ENCODE results near the gene SLC39A2. TPM values are rescaled to one million over a fixed set of nuclear protein-coding genes. Genes with fewer than 3 reads are reported as not detected.

SLC39A2 gene
- total RNA-seq, 4 donors from 2014 or later, result not detected

GRCh38 chr14:21043974-21044618 lies 45.0 kb downstream of the SLC39A2 start:
- WGBS, 2 donors, result 65 to 66% methylated on average over 6 of the region's 6 CpGs
- TF ChIP-seq POLR2A (IDR thresholded peaks at IDR 0.05) (no peak), EP300 (IDR thresholded peaks at IDR 0.05) (no peak), CTCF (IDR thresholded peaks at IDR 0.05) (no peak)
- no peak for DNase-seq (ENCODE audit: low spot score in 2 of 2)
- no peaks in the 10 kb centered on the region for H3K27me3 ChIP-seq
- H3K4me1 ChIP-seq, result peaks cover 0 to 31% (median 14%) of the 10 kb centered on the region in 4 donors
- no peak overlapping the region for H3K4me3 ChIP-seq
- H3K27ac ChIP-seq, result no peak overlapping the region
- H3K36me3 ChIP-seq, result no peaks in the 10 kb centered on the region
- H3K9me3 ChIP-seq, result no peaks in the 10 kb centered on the region

- H3K4me3 ChIP-seq, result no peak overlapping the region
- DNase-seq (ENCODE audit: low spot score in 2 of 2), result no peak
- H3K9me3 ChIP-seq, result no peaks in the 10 kb centered on the region
- no peaks in the 10 kb centered on the region for H3K27me3 ChIP-seq
- no peak overlapping the region for H3K27ac ChIP-seq
- WGBS, 2 donors, result 76 to 81% methylated on average over 2 of the region's 2 CpGs
- H3K36me3 ChIP-seq, result no peaks in the 10 kb centered on the region
- TF ChIP-seq POLR2A (IDR thresholded peaks at IDR 0.05), result no peak
- TF ChIP-seq CTCF (IDR thresholded peaks at IDR 0.05), result no peak
- no peak for TF ChIP-seq EP300 (IDR thresholded peaks at IDR 0.05)
- peaks cover 0 to 18% (median 6%) of the 10 kb centered on the region in 4 donors for H3K4me1 ChIP-seq
Measured at GRCh38 chr14:21047378-21047781, 48.3 kb downstream of the SLC39A2 start.

GRCh38 chr14:21048638-21049037 lies 49.5 kb downstream of the SLC39A2 start:
- H3K4me1 ChIP-seq, result peaks cover 0 to 7% (median 3%) of the 10 kb centered on the region in 4 donors
- TF ChIP-seq CTCF (IDR thresholded peaks at IDR 0.05), result no peak
- no peak for TF ChIP-seq POLR2A (IDR thresholded peaks at IDR 0.05)
- TF ChIP-seq EP300 (IDR thresholded peaks at IDR 0.05), result no peak
- H3K4me3 ChIP-seq, result no peak overlapping the region
- 69 to 73% methylated on average over 2 of the region's 2 CpGs for whole genome bisulfite sequencing, 2 donors
- H3K9me3 ChIP-seq, result no peaks in the 10 kb centered on the region
- no peak overlapping the region for H3K27ac ChIP-seq
- no peak for DNase-seq (ENCODE audit: low spot score in 2 of 2)
- H3K27me3 ChIP-seq, result no peaks in the 10 kb centered on the region
- no peaks in the 10 kb centered on the region for H3K36me3 ChIP-seq

GRCh38 chr14:21049271-21049673 lies 50.2 kb downstream of the SLC39A2 start:
- no peak for DNase-seq (ENCODE audit: low spot score in 2 of 2)
- Histone ChIP-seq H3K4me1 (peaks cover 0 to 1% (median under 1%) of the 10 kb centered on the region in 4 donors), H3K4me3 (no peak overlapping the region), H3K9me3 (no peaks in the 10 kb centered on the region), H3K27ac (peak overlapping the region in 1 of 4 donors; percentile 11), H3K36me3 (no peaks in the 10 kb centered on the region), H3K27me3 (no peaks in the 10 kb centered on the region)
- no peak for TF ChIP-seq POLR2A (IDR thresholded peaks at IDR 0.05)
- no peak for TF ChIP-seq EP300 (IDR thresholded peaks at IDR 0.05)
- no peak for TF ChIP-seq CTCF (IDR thresholded peaks at IDR 0.05)
- 62 to 77% methylated on average over 3 of the region's 3 CpGs for WGBS, 2 donors

GRCh38 chr14:21050597-21050996 lies 51.5 kb downstream of the SLC39A2 start:
- Histone ChIP-seq H3K4me1 (peaks cover 0 to 4% (median 0%) of the 10 kb centered on the region in 4 donors), H3K36me3 (no peaks in the 10 kb centered on the region), H3K4me3 (no peak overlapping the region), H3K9me3 (no peaks in the 10 kb centered on the region), H3K27me3 (no peaks in the 10 kb centered on the region), H3K27ac (no peak overlapping the region)
- DNase-seq (ENCODE audit: low spot score in 2 of 2), result no peak
- WGBS, 2 donors, result 78% methylated on average over 3 of the region's 3 CpGs
- TF ChIP-seq CTCF (IDR thresholded peaks at IDR 0.05) (no peak), POLR2A (IDR thresholded peaks at IDR 0.05) (no peak), EP300 (IDR thresholded peaks at IDR 0.05) (no peak)

Small RNA genes within 50 kb of the gene (small RNA-seq; reads per million reads assigned to genes)
- not detected for gene RN7SL189P

Other genes starting within 250 kb of the SLC39A2 start
- not detected for gene EDDM3B, start 230.9 kb upstream of the SLC39A2 start, total RNA-seq
- gene RNASE6, start 218.0 kb upstream of the SLC39A2 start, total RNA-seq, result 10 to 100 TPM in 3 of 4 donors, 1 to 10 TPM in 1; 8.7 to 17.0 (median 13.6) TPM
- 100 to 1,000 TPM; 245 to 430 (median 379) TPM for gene RNASE1, start 196.4 kb upstream of the SLC39A2 start, total RNA-seq
- under 1 TPM in 1 of 4 donors, not detected in 3; 0.63 TPM for gene RNASE3, start 107.9 kb upstream of the SLC39A2 start, total RNA-seq
- 1 to 10 TPM in 2 of 4 donors, under 1 TPM in 1, not detected in 1; 0.59 to 3.5 (median 1.3) TPM for gene RNASE2, start 43.8 kb upstream of the SLC39A2 start, total RNA-seq
- 100 to 1,000 TPM in 3 of 4 donors, 10 to 100 TPM in 1; 61.5 to 134 (median 122) TPM for gene METTL17, start 9.3 kb upstream of the SLC39A2 start, total RNA-seq
- gene NDRG2, start 25.8 kb downstream of the SLC39A2 start, total RNA-seq, result 100 to 1,000 TPM; 370 to 971 (median 750) TPM
- gene TPPP2, start 30.9 kb downstream of the SLC39A2 start, total RNA-seq, result not detected
- not detected for gene RNASE13, start 35.5 kb downstream of the SLC39A2 start, total RNA-seq
- gene RNASE7, start 43.1 kb downstream of the SLC39A2 start, total RNA-seq, result not detected
- not detected for gene RNASE8, start 58.5 kb downstream of the SLC39A2 start, total RNA-seq
- gene ARHGEF40, start 71.0 kb downstream of the SLC39A2 start, total RNA-seq, result 100 to 1,000 TPM in 1 of 4 donors, 10 to 100 TPM in 3; 72.5 to 128 (median 80.9) TPM
- gene ZNF219, start 99.4 kb downstream of the SLC39A2 start, total RNA-seq, result 10 to 100 TPM; 28.6 to 90.3 (median 34.9) TPM
- gene TMEM253, start 101.8 kb downstream of the SLC39A2 start, total RNA-seq, result under 1 TPM in 2 of 4 donors, not detected in 2; 0.44 to 0.63 TPM
- gene OR5AU1, start 156.8 kb downstream of the SLC39A2 start, total RNA-seq, result under 1 TPM in 1 of 4 donors, not detected in 3; 0.39 TPM

All from tibial nerve (tissue), 4 donors.